GM18861 (cell line): ENCODE results near the gene REST.

Experiments
- ATAC-seq: cut with Tn5 transposase; IDR thresholded peaks from one replicate; pipeline ENCODE4 v1.9.1; 2021; ENCODE audit not compliant: unreplicated experiment

Gene REST

DNA sequence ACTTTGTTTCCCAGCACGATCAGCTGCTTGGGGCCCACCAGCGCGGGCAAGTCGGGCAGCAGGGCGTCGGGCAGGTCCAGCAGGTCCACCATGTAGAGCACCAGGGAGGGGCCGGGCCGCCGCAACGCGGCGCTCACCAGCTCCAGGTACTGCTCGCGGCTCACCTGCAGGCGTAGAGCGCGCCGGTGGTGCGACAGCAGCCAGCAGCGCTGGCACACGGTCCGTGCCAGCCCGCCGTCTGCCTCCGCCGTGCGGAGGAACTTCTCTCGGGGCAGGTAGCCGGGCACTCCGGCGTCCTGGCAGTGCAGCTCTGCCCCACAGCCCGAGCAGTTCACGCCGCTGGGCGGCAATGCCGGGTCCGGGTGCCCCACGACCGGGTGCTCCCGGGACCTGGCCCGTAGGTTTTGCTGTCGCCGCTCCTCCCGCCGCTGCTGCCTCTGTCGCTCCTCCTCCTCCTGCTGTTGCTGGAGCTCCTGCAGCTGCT lies 69.2 kb downstream of the REST start:
- ATAC-seq, result peak; percentile 18

DNA sequence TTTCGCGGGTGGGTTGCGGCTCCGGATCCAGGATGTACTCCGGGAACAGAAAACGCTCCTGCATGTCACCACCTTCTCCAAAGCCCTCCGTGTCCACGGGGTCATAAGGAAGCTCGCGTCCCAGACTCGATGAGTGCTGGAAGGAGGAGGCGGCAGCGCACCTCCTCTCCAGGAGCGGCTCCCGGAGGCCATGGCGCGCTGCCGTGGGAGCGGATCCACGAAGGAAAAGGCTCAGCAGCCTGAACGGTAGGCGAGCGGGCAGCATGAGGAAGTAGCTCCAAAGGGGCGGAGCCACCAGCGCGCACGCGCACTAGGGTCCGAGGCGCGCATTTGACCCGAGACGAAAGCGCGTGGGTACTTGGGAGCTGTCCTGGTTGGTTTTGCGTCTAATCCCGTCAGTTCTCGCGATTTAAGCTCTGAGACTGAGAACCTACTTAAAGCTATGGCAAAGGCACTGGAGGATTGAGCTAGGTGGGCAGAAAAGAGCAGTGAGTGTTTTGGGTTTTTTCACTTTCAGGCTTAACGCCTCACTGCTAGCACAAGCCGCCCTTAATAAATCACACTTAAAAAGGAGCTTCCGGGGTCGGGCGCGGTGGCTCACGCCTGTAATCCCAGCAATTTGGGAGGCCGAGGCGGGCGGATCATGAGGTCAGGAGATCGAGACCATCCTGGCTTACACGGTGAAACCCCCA lies 69.8 kb downstream of the REST start, which contains the start of gene NOA1:
Gene NOA1, minus strand, starts transcription at position 286 of the 692 bp plus-strand sequence. Its CDS starts 21 bp downstream, at position 265.
- peak; percentile 86 for ATAC-seq

GRCh38 chr4:56978750-56979303 lies 71.1 kb downstream of the REST start, which contains the start of gene POLR2B:
Gene POLR2B, plus strand, starts transcription at chr4:56978896. Its CDS starts 90 bp downstream, at chr4:56978986.
- ATAC-seq, result peak; percentile 42

- no peak for ATAC-seq
Measured at GRCh38 chr4:56979421-56980072, 71.8 kb downstream of the REST start.

DNA sequence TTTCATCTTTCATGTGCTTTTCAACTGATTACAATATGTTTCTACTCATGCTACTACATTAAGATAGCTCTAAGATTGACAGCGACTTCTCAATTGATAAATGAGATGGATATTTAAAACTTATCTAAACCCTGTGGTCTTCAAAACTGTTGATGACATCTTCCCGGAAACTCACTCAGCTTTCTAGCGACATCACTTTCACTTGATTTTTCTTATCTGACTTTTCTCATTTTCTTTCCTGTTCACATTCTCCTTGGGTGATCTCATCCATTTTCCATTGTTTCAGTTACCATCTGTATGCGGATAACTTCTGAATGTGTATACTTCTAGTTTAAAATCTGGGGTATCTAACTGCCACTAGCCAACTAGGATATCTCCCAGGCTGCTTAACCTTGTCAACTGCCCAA lies 74.1 kb downstream of the REST start:
- no peak for ATAC-seq

DNA sequence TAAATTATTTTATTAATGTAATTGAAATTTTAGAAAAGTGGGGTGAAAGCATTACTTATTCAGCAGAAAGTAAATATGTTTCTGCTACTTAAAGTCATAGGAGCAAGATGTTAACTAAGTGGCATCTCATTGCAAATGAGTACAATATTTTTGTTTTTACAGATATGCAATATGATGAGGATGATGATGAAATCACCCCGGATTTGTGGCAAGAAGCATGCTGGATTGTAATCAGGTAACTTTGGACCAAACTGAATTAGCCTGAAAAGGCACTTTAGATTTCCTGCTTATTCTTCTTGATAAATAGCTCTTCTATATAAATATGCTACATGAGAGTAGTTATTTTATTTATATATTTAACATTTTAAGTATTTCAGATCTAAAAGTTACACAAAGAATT lies 78.5 kb downstream of the REST start:
- no peak for ATAC-seq

DNA sequence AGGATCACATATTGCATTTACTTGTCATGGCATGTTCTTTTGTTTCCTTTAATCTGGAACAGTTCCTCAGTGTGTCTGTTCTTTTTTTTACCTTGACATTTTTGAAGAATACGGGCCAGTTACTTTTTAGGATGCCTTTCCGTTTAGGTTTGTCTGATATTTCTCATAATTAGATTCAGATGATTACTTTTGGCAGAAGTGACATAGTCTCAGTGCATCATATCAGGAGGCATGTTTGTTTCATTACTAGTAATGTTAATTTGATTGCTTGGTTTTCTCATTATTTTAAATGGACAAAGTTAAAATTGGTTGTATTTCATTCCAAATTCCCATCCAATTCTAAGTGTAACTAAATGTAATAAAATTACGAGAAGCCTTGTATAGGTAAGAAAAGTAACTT lies 79.3 kb downstream of the REST start:
- no peak for ATAC-seq

GRCh38 chr4:56990109-56990905 lies 82.6 kb downstream of the REST start:
- ATAC-seq, result no peak

- no peak for ATAC-seq
Measured at GRCh38 chr4:56995525-56995924, 87.8 kb downstream of the REST start.

DNA sequence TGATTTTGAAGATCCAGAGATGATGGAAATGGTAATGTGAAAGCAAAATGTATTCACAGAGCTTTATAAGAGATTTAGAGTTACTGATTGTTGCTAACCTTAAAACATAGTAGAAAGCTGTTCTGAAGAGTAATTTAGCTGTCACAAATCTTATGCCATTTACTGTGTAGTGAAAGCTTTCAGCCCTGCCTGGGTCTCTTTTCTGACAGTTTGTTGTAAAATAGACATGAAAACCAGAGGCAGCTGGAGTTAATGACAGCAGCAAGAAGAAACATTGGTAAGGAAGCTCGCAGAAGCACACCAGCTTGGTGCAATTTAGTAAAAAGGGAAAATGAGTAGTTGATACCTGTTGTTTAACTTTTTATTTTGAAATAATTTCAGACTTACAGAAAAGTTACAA lies 92.1 kb downstream of the REST start:
- no peak for ATAC-seq

- no peak for ATAC-seq
Measured at GRCh38 chr4:57013543-57014120, 105.9 kb downstream of the REST start.
